HG02840 (cell line): Measurements from ENCODE around the gene PPP1R16B.
"Not testable (repeated sequence)": the region's sequence is repeated elsewhere in the genome, so short reads cannot be mapped to it uniquely, and the experiment has no call there.

Experiments
- ATAC-seq: cut with Tn5 transposase; IDR thresholded peaks from one replicate; pipeline ENCODE4 v1.9.1; 2021; ENCODE audit warnings: mild to moderate bottlenecking, moderate library complexity, moderate number of reproducible peaks; ENCODE audit not compliant: unreplicated experiment, low FRiP score

PPP1R16B gene

GRCh38 chr20:38790200-38791053, 15.1 kb upstream of the PPP1R16B start:
- no peak for ATAC-seq

DNA sequence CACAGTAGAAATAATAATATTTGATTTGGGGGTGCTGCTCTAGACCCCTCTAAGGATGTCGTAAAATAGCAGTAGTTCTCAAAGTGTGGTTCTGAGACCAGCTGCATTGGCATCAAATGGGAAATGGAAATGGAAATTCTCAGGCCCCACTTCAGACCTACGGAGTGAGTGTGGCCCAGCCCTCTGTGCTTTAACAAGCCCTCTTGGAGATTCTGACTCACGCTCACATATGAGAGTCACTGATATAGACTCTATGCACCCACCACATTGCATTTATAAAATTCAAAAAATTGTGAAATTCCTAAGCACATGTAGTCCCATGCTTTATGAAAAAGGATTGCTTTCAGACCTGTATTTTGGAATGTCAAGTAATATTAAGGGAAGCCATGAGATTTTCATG, 14.2 kb upstream of the PPP1R16B start:
- ATAC-seq = no peak

GRCh38 chr20:38791940-38792339, 13.6 kb upstream of the PPP1R16B start:
- ATAC-seq = no peak

GRCh38 chr20:38794057-38794456, 11.4 kb upstream of the PPP1R16B start:
- ATAC-seq = not testable (repeated sequence)

DNA sequence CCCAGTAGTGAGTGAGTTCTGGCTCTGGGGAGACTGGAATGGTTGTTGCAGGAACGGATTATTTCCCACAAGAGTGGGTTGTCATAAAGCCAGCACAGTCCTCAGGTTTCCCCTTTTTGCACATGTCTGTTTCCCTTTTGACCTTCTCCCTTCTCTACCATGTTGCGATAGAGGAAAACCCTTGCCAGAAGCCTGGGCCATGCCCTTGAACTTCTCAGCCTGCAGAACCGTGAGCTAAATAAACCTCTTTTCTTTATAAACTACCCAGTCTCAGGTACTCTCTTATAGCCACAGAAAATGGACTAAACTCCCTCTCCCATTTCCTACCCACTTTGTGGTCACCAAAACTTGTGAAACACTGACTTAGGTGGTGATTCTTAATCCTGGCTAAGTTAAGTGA, 7.2 kb upstream of the PPP1R16B start:
- ATAC-seq = no peak

DNA sequence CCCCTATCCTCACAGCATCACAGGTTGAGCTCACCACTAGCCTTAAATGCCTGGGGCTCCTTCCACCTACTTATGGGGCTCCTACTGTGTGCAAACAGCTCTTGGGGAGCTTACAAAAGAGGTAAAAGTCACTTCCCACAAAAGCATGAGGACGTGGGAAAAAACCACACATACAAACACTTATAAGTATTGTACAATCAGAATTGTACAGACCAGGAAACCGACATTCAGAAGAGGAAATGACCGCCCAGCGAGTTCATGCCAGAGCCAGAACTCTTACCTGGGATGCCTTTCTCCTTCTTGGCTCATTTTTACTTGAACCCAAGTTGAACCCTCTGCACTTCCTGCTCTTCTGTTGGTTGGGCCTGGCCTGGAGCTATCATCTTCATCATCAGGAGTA, 6.3 kb upstream of the PPP1R16B start:
- no peak for ATAC-seq

GRCh38 chr20:38800882-38801281, 4.6 kb upstream of the PPP1R16B start:
- no peak for ATAC-seq

GRCh38 chr20:38804221-38804620, 1.3 kb upstream of the PPP1R16B start:
- ATAC-seq = no peak

DNA sequence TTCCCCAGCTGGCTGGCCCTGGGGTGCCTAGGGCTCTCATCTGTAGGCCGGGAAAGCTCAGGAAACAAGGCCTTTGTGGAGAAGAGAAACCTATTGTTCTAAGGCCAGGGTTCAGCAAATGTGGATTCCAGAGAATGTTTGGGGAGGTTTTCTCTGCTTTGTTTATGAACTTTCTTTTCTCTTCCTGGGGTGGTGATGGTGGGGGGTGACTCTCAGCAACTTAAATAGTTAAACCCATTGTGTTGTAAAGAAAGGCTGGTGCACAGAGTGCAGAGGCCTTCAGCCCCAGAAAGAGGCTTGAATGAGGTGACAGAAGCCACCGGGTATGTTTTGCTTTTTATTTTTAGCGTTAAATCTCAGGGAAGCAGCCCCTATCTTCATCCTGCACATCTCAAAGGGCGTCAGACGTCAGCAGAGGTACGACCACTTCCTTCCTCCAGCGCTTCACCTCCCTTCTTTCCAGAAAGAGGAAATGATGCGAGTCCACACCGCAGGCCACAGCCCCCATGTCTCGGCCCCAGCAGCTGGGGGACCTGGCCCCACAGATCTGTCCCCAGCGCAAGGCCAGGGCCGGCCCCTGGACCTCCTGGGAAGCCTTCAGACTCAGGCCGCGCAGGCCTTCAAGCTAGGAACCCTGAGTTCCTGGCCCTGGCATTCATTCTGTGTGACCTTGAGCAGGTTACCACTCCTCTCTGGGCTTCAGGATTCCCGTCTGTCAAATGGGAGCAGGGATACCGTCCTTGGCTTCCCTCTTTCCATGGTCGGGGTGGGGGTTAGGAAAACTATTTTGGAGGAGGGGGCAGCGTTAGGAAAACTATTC, 605 bp upstream of the PPP1R16B start:
- ATAC-seq = no peak

DNA sequence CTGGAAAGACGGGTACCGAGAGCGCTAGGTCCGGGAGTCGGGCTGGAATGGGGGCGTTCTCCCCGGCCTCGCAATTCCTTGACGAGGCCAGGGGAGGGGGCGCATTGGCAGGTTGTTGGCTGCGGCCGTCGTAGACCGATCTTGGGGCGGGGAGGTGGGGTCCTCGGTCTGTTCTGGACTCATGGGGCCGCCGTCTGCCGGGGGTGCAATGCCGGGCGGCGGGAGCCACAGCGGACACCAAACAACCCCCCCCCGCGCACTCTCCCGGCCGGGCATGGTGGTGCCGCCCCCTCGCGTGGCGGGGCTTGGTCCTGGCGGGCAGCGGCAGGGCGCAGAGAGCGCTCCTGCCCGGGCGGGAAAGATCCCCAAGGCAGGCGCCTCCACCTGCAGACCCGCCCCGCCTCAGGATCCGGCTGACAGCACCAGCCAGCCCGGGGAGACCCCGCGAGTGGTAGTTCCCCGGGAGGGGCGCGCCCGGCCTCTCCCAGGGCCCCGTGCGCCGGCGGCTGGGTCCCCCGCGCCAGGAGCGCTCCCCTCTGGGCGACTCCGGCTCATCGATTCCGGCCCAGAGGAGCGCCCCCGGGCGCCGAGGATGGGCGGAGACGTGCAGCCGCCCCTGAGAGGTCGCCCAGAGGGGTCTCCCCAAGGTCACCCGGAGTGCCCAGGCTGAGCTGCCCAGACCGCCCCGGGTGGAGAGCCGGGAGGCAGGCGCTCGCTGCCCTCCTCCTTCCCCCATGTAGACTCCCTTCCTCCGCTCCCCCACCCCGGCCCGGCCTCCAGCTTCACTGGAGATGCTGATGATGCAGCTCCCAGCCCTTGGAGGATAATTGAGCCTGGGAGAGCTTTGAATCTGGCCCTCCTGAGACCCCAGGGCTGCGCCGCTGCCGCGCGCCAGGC, 709 bp downstream of the PPP1R16B start:
- ATAC-seq = no peak

GRCh38 chr20:38806855-38807655, 1.6 kb downstream of the PPP1R16B start:
- no peak for ATAC-seq

- ATAC-seq = no peak
Measured at GRCh38 chr20:38809942-38810341, 4.4 kb downstream of the PPP1R16B start.

DNA sequence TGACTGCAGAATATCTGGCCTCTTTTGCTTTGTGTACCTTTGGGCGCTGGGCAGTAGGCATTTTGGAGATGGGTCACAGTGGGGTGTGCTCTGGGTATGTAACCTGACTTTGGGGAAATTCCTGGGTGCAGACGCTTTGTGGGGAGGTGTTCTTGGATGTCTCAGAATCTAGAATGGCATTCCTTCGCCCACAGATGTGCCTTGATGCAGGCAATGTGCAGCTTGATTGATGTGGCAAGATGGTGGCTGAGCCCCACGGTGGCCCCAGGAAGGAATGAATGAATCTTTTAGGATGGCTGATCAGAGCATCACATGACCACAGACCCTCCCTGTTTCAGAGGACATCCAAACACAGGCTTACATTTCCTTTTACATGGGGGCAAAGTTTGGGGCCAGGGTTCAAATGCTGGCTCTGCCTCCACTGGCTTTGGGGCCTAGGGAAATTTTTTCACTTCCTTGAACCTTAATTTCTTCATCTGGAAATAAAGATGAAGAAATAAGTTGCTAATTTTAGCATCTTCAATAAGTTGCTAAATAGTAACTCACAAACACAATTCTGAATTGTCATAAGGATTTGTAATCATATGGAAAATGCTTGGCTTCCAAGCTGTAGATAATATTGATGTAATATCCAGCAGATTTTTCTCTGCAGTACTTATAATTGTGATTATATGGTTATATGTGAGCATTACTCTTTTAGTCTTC, 5.6 kb downstream of the PPP1R16B start:
- ATAC-seq = no peak

DNA sequence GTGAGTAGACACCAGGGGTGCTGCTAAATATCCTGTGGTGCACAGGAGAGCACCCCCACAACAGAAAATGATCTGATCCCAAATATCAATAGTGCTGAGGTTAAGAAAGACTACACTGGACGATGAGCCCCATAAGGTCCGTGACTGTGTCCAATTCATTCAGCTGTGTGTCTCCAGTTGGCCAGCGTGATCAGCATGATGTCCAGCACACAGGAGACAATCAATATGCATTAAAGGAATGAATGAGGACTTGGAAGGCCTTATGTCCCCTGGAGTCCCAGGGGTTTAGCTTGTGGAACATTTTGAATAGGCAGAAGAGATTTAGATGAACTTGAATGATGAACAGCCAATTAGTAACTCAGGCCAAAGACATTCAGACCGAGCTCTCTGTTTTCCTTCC, 6.3 kb downstream of the PPP1R16B start:
- no peak for ATAC-seq

DNA sequence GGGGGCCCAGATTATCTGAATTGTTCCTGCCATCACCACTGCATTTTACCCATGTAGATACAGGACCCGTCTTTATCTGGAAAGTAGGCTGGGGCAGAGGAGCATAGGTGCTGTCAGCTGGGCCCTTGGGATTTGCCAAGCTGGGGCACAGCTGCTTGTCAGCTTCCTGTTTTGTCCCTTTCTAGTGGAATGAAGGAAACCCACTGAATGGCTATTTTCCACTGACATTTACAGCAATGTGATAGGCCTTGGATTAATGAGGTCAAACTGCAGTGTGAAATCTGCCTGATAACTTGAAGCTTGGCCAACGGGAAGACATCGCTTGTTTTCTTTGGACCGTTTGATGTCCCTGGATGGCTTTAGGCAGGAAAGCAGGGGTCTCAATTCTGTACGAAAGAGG, 6.7 kb downstream of the PPP1R16B start:
- no peak for ATAC-seq

DNA sequence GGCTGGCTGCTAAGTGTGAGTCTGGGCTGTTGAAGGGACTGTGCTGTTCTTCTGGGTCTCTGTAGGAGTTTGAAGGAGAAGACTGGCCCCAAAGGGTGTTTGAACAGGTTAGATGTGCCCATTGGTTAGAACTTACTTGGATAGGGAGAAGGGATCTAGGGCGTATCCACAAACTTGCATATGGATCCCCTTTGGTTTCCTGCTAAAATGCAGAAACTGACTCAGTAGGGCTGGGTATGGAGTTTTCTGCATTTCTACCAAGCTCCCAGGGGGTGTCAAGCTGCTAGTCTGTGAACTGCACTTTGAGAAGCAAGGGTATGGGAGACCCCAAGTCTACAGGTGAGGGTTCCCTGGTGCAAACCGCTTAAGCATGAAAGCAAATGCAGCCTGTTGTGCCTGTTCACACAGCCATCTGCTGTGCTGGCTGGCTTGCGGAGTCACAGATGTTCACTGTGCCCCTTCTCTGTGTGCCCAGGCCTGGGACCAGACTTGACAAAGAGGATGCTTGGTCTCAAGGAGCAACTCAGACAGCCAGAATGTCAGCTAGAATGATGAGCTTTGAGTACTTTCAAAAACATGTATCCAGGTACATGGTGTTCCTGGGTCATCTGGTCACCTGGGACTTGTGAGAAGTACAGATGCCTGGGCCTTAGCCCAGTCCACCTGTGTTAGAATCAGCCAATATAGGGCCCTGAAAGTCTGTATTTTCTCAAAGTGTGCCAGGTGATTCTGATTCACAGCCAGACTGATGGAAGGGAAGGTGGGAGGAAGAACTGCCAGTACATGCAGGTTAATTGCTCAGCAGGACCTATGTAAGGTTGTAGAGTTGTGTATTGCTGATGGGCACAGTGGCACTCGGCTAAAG, 7.4 kb downstream of the PPP1R16B start:
- no peak for ATAC-seq

- not testable (repeated sequence) for ATAC-seq
Measured at GRCh38 chr20:38813574-38813962, 8.1 kb downstream of the PPP1R16B start.

DNA sequence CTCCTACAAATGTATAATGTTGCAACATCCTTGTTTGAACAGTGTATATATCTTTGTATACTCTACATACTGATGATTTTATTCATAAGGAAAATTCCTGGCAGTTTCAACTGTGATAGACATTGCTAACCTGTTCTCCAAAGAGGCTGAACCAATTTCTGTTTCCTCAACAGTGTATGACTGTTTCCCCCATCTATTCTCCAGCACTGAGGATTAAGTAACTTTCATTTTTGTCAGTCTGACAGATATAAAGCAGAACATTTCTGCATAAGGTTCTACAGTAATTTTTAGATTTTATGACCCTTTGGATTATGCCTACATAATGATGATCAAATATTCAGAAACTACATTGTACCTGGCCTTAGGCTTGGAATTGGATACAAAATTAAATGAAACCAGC, 9.9 kb downstream of the PPP1R16B start:
- ATAC-seq = no peak
